HG03342 (cell line): Measurements from ENCODE around the gene CIRBP.
"Not testable (repeated sequence)": the region's sequence is repeated elsewhere in the genome, so short reads cannot be mapped to it uniquely, and the experiment has no call there.

Experiments used
- ATAC-seq: cut with Tn5 transposase; IDR thresholded peaks from one replicate; pipeline ENCODE4 v1.9.1; 2021; ENCODE audit warnings: mild to moderate bottlenecking, moderate library complexity; ENCODE audit not compliant: unreplicated experiment

The CIRBP gene

GRCh38 chr19:1290196-1290702, 21.1 kb downstream of the CIRBP start:
- no peak for ATAC-seq

GRCh38 chr19:1290703-1291651, 21.8 kb downstream of the CIRBP start:
- no peak for ATAC-seq

- no peak for ATAC-seq
Observed at GRCh38 chr19:1291761-1292418, 22.8 kb downstream of the CIRBP start.

GRCh38 chr19:1292419-1293151, 23.5 kb downstream of the CIRBP start:
- no peak for ATAC-seq

GRCh38 chr19:1293782-1294604, 24.9 kb downstream of the CIRBP start:
- ATAC-seq: no peak

- no peak for ATAC-seq
Observed at GRCh38 chr19:1294688-1295087, 25.6 kb downstream of the CIRBP start.

- no peak for ATAC-seq
Observed at GRCh38 chr19:1295169-1296012, 26.3 kb downstream of the CIRBP start.

GRCh38 chr19:1296078-1296477, 26.9 kb downstream of the CIRBP start:
- no peak for ATAC-seq

GRCh38 chr19:1296575-1297271, 27.6 kb downstream of the CIRBP start:
- no peak for ATAC-seq

- ATAC-seq: no peak
Observed at GRCh38 chr19:1298235-1298634, 29.1 kb downstream of the CIRBP start.

- no peak for ATAC-seq
Observed at GRCh38 chr19:1299801-1300200, 30.7 kb downstream of the CIRBP start.

GRCh38 chr19:1300744-1301490, 31.8 kb downstream of the CIRBP start:
- no peak for ATAC-seq

GRCh38 chr19:1302533-1303239, 33.6 kb downstream of the CIRBP start:
- ATAC-seq: no peak

GRCh38 chr19:1304197-1304924, 35.2 kb downstream of the CIRBP start:
- no peak for ATAC-seq

- not testable (repeated sequence) for ATAC-seq
Observed at GRCh38 chr19:1305354-1305753, 36.2 kb downstream of the CIRBP start.

GRCh38 chr19:1307320-1307719, 38.2 kb downstream of the CIRBP start:
- ATAC-seq: no peak

- no peak for ATAC-seq
Observed at GRCh38 chr19:1307755-1308303, 38.7 kb downstream of the CIRBP start.
